Keratinocyte (primary cell): ENCODE measurements around the gene SLC44A5.

Source experiments
- EZH2 ChIP-seq: IDR thresholded peaks from one replicate; pipeline ENCODE4 v1.6.1; 2012; ENCODE audit warnings: inconsistent platforms, mild to moderate bottlenecking, low read length, moderate library complexity
- TF ChIP-seq, protein P1 (sequence below), 3 experiments: IDR thresholded peaks in 1 of 3; conservative IDR thresholded peaks in 1 of 3; optimal IDR thresholded peaks in 1 of 3; 2 replicates in 2 of 3; 3 replicates in 1 of 3; pipeline versions ENCODE3 to v1.5.1; 2011; ENCODE audit warnings: low read length in 3 of 3, mild to moderate bottlenecking in 3 of 3, moderate library complexity in 2 of 3, control low read depth in 1 of 3, inconsistent platforms in 1 of 3; ENCODE audit not compliant: insufficient read depth in 2 of 3; ENCODE audit errors: extremely low read depth in 1 of 3

DNA sequence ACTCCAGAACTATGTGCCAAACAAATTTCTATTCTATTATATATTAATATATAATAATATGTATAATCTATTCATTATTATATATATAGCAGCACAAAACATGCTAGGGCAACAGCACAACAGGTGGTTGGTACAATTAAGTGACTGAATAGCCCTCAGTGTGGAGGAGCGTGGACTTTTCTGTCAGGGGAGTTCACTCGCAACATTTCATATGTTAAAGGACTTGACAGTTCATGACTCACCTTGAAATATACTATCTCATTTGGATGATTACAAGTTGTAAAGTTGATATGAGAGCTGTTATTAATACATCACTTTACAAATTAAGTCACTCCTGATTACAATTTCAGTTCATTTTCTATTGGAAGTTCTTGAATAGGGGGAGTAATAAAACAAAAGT is 298.3 kb downstream of the SLC44A5 start:
- TF ChIP-seq, protein P1, sequence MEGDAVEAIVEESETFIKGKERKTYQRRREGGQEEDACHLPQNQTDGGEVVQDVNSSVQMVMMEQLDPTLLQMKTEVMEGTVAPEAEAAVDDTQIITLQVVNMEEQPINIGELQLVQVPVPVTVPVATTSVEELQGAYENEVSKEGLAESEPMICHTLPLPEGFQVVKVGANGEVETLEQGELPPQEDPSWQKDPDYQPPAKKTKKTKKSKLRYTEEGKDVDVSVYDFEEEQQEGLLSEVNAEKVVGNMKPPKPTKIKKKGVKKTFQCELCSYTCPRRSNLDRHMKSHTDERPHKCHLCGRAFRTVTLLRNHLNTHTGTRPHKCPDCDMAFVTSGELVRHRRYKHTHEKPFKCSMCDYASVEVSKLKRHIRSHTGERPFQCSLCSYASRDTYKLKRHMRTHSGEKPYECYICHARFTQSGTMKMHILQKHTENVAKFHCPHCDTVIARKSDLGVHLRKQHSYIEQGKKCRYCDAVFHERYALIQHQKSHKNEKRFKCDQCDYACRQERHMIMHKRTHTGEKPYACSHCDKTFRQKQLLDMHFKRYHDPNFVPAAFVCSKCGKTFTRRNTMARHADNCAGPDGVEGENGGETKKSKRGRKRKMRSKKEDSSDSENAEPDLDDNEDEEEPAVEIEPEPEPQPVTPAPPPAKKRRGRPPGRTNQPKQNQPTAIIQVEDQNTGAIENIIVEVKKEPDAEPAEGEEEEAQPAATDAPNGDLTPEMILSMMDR (optimal IDR thresholded peaks at IDR 0.05 in 1 of 3, IDR thresholded peaks at IDR 0.05 in 1 of 3, conservative IDR thresholded peaks at IDR 0.05 in 1 of 3; ENCODE audit: extremely low read depth in 1 of 3, insufficient read depth in 2 of 3, low read length in 3 of 3), result no peak
- TF ChIP-seq EZH2, result no peak
